Cardiac atrium fibroblast (primary cell): ENCODE data around the gene KIF19. TPM values are rescaled to one million over a fixed set of nuclear protein-coding genes. Genes with fewer than 3 reads are reported as not detected.

ENCODE experiments used
- total RNA-seq: library from RNA; depleted of rRNA; stranded (reverse); fragments of >200 nt; gene quantifications from 2 replicates; pipeline ENCODE4 v1.2.3, GENCODE V29; 2015

Gene KIF19, protein sequence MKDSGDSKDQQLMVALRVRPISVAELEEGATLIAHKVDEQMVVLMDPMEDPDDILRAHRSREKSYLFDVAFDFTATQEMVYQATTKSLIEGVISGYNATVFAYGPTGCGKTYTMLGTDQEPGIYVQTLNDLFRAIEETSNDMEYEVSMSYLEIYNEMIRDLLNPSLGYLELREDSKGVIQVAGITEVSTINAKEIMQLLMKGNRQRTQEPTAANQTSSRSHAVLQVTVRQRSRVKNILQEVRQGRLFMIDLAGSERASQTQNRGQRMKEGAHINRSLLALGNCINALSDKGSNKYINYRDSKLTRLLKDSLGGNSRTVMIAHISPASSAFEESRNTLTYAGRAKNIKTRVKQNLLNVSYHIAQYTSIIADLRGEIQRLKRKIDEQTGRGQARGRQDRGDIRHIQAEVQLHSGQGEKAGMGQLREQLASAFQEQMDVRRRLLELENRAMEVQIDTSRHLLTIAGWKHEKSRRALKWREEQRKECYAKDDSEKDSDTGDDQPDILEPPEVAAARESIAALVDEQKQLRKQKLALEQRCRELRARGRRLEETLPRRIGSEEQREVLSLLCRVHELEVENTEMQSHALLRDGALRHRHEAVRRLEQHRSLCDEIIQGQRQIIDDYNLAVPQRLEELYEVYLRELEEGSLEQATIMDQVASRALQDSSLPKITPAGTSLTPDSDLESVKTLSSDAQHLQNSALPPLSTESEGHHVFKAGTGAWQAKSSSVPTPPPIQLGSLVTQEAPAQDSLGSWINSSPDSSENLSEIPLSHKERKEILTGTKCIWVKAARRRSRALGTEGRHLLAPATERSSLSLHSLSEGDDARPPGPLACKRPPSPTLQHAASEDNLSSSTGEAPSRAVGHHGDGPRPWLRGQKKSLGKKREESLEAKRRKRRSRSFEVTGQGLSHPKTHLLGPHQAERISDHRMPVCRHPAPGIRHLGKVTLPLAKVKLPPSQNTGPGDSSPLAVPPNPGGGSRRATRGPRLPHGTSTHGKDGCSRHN
- total RNA-seq = 0.97 TPM in 1 of 2 replicates, not detected in the other

DNA sequence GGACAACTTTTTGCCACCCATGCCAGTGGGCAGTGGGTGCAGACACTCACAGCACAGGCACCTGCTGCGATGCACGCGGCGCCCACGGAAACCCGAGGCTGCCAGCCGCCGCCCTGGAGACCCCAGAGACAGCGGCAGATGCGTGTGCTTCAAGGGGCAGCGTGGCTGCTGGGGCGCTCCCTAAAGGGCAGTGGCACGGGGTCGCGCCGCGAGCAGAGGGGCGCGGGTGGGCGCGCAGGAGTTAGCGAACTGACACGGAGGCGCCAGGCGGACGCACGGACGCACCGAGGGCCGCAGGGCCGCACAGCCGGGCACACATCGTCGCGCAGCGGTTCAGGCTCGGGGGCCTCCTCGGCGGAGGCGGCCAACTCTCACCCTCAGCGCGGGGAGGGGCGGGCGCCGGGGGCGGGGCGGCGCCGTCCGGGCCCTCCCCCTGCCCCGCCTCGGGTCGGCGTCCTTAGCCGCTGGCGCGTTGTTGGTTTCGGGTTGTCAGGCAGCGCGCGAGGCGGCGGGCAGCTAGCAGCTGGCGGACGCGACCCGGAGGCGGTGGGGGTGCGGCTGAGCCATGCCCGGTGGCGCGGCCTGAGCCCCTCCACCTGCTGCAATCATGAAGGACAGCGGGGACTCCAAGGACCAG lies at the start of gene KIF19:
Gene KIF19 (plus strand): TSS at position 484 of the 637 bp plus-strand sequence. CDS start 124 bp downstream, at position 608.

DNA sequence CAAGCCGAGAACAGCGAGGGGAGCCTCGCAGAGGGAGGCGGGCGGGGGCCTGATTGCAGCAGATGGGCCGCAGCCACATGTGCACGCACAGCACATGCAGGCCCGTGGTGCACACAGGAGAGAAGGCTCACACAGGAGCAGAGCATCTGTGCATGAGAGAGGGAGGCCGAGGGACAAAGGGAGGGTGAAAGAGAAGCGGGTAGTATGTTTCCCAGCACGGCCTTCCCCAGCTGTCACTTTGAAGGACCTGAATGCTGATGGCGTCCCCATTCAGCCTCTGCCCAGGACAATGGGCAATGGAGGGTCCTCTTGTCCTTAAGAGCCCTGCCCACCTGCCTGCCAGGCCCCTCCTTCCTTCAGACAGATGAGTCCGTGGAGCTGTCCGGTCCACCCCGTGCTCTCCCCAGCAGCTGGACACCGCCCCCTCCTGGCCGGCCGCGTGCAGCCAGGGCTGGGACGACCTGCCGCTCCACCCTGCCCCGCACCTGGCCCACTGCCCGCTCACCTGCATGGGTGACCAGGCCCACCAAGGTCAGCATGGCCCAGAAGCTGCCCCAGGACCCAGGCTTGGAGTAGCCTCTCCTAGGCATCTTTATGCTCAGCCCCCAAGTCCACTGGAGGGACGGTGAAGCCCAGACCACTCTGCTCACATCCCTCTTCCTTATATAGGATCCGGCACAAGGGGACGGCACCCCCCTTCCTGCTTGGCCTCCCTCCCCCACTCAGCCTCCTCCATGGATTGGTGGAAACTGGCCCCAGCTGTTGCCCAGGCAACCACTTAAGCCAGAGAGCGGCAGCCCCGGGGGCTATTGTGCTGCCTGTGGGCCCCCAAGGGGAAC lies 35.4 kb downstream of the KIF19 start, which contains the start of gene BTBD17:
Gene BTBD17 (minus strand): TSS at position 639 of the 839 bp plus-strand sequence. CDS start 49 bp downstream, at position 590.

DNA sequence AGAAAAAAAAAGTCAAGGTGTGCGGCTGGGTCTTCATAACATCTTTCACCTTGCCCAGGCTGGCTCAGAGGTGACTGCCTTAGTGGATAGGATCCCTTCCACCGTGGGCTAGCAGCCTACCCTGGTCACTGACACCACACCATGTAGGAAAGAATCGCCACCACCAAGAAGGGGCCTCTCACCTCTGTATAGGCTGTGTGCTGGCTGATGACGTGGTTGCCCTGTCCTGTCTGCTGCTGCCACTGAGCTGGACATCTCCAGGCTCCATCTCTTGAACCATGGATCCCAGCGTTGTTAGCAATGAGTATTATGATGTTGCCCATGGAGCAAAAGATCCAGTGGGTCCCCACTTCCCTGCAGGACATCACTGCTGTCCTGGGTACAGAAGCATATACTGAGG lies 41.2 kb downstream of the KIF19 start, which contains the start of gene GPR142:
Gene GPR142 (plus strand): TSS at position 301 of the 400 bp plus-strand sequence. CDS start 2,035 bp downstream, outside the sequence.

Other genes with a start within 250 kb of the KIF19 start
- gene RPL38, start 122.5 kb upstream of the KIF19 start, total RNA-seq = 447 and 485 TPM in 2 replicates
- 6.0 and 11.9 TPM in 2 replicates for gene TTYH2, start 112.7 kb upstream of the KIF19 start, total RNA-seq
- not detected in 2 replicates for gene DNAI2, start 52.0 kb upstream of the KIF19 start, total RNA-seq
- not detected in 2 replicates for gene BTBD17, start 35.6 kb downstream of the KIF19 start, total RNA-seq
- not detected in 2 replicates for gene GPR142, start 41.3 kb downstream of the KIF19 start, total RNA-seq
- gene GPRC5C, start 105.9 kb downstream of the KIF19 start, total RNA-seq = 13.9 and 32.4 TPM in 2 replicates
- gene CD300A, start 140.4 kb downstream of the KIF19 start, total RNA-seq = not detected in 2 replicates
- not detected in 2 replicates for gene CD300LB, start 205.2 kb downstream of the KIF19 start, total RNA-seq
- gene CD300C, start 219.9 kb downstream of the KIF19 start, total RNA-seq = 0.18 TPM in 1 of 2 replicates, not detected in the other
- gene CD300H, start 241.3 kb downstream of the KIF19 start, total RNA-seq = not detected in 2 replicates